ENCODE data around the gene SLC26A8. TPM values are rescaled to one million over a fixed set of nuclear protein-coding genes. Genes with fewer than 3 reads are reported as not detected.

SLC26A8 gene
- total RNA-seq, 1 donor from 2014 or later: not detected

GRCh38 chr6:35906499-35906846 is 118.0 kb downstream of the SLC26A8 start:
- DNase-seq (ENCODE audit: missing footprints) (no peak), ATAC-seq (no peak)
- intact Hi-C loops (cut with DNase I): no loop called here

GRCh38 chr6:35905841-35906498 is 118.5 kb downstream of the SLC26A8 start:
- DNase-seq (ENCODE audit: missing footprints) (no peak), ATAC-seq (no peak)
- intact Hi-C loops (cut with DNase I): no loop called here

DNA sequence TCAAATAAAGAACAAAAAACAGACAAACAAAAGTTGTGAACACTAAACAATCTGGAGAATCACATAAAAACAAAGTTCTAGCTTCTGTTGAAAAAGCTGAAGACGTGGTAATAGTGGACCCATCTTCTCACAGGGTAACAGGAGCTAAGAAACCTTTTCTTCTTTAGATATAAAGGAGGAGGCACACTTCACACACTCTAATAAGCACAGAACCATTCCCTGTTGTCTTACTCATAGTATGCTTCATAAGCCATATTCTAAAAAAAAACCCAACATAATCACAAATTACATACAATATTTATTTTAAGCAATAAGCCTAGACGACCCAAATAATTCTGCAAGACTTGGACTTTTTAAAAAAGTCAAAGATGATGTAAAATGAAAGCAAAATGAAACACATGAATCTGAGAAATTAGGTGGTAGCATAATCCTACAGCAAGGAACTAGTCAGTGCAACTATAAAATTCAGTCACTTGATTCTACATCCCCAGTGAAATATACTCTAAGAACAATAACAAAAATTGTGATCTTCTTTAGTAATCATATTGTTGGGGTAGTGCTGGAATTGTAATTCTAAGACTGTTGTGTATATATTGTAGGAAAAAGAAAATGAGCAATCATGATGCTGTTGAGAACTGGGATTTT is 119.2 kb downstream of the SLC26A8 start:
- intact Hi-C loops (cut with DNase I): no loop called here
- no peak for DNase-seq (ENCODE audit: missing footprints)
- no peak for ATAC-seq

GRCh38 chr6:35903679-35904078 is 120.8 kb downstream of the SLC26A8 start:
- ATAC-seq: no peak
- no peak for DNase-seq (ENCODE audit: missing footprints)
- intact Hi-C loops (cut with DNase I): no loop called here

GRCh38 chr6:35900448-35900847 is 124.0 kb downstream of the SLC26A8 start:
- ATAC-seq: no peak
- intact Hi-C loops (cut with DNase I): no loop called here
- no peak for DNase-seq (ENCODE audit: missing footprints)

- ATAC-seq (no peak), DNase-seq (ENCODE audit: missing footprints) (no peak)
- intact Hi-C loops (cut with DNase I): no loop called here
Measured at GRCh38 chr6:35898003-35898402, 126.4 kb downstream of the SLC26A8 start.

DNA sequence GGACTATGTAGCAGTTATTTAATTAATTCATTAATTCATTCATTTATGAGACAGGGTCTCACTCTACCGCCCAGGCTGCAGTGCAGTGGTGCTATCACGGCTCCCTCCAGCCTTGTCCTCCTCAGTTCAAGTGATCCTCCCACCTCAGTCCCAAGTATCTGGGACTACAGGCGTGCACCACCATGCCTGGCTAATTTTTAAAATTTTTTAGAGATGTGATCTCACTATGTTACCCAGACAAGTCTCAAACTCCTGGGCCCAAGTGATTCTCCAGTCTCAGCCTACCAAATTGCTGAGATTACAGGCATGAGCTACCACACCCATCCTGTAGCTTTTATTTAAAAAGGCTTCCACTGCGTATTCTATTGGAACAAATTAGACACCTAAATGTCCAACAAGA is 127.0 kb downstream of the SLC26A8 start:
- ATAC-seq (no peak), DNase-seq (ENCODE audit: missing footprints) (no peak)
- intact Hi-C loops (cut with DNase I): no loop called here

GRCh38 chr6:35897036-35897435 is 127.4 kb downstream of the SLC26A8 start:
- intact Hi-C loops (cut with DNase I): no loop called here
- DNase-seq (ENCODE audit: missing footprints) (no peak), ATAC-seq (no peak)

- ATAC-seq (no peak), DNase-seq (ENCODE audit: missing footprints) (no peak)
- intact Hi-C loops (cut with DNase I): no loop called here
Measured at GRCh38 chr6:35896228-35896627, 128.2 kb downstream of the SLC26A8 start.

DNA sequence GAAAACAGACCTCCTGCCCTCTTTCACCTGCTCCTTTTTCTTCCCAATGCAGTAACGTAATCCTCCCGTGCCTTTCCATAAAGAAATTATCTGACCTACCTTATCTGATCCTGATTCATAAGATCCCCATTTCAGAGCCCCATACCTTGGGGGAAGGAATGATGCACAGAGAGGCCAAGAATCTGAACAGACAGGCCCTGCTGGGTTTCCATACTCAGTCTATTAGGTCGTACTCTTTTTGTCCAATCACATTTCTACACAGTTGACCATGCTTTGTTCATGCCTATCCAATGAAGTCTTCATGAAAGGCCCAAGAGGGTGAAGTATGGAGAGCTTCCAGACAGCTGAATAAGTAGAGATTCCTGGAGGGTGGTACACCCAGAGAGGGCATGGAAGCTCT is 128.9 kb downstream of the SLC26A8 start:
- intact Hi-C loops (cut with DNase I): no loop called here
- ATAC-seq: no peak

GRCh38 chr6:35894776-35895175 is 129.7 kb downstream of the SLC26A8 start:
- intact Hi-C loops (cut with DNase I): no loop called here
- DNase-seq (ENCODE audit: missing footprints) (no peak), ATAC-seq (no peak)

More for the DNA sequence above, 128.9 kb downstream of the SLC26A8 start:
- DNase-seq (ENCODE audit: missing footprints): no peak

Other genes with a start within 250 kb of the SLC26A8 start
- gene CLPSL2, start 248.0 kb downstream of the SLC26A8 start, total RNA-seq: not detected
- not detected for gene CLPSL1, start 243.6 kb downstream of the SLC26A8 start, total RNA-seq
- not detected for gene CLPS, start 227.3 kb downstream of the SLC26A8 start, total RNA-seq
- not detected for gene LHFPL5, start 219.3 kb downstream of the SLC26A8 start, total RNA-seq
- gene SRPK1, start 103.5 kb downstream of the SLC26A8 start, total RNA-seq: 18.7 TPM
- 27.1 TPM for gene MAPK14, start 3.2 kb upstream of the SLC26A8 start, total RNA-seq
- 0.70 TPM for gene MAPK13, start 105.9 kb upstream of the SLC26A8 start, total RNA-seq
- 24.8 TPM for gene BRPF3, start 172.1 kb upstream of the SLC26A8 start, total RNA-seq
- gene PNPLA1, start 245.4 kb upstream of the SLC26A8 start, total RNA-seq: not detected